GM18526 (cell line): Measurements from ENCODE around the gene TPM3.
A peak's percentile ranks its signal among the peaks of the same experiment; 100 is the strongest.

ENCODE experiments used
- POLR2A ChIP-seq: IDR thresholded peaks from 3 replicates; pipeline ENCODE4 v1.6.1; 2011; ENCODE audit not compliant: insufficient read length; ENCODE audit errors: extremely low read depth

The TPM3 gene

DNA sequence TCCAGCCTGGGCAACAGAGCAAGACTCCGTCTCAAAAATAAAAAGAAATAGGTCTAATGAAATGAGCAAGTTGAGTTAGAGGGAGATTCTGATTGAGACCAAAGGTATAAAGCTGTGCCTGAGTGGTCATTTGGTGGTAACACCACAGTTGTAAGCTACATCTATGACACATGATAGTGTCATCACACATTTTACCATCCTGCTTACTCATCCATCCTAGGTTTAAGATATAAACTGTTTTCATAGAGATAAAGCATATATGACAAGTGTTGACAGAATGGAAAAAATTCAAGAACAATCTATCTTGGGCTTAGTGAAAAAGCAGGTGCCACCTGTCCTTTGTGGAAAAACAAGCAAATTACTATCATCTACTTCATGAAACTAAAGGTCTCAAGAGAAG, 21.4 kb upstream of the TPM3 start:
- TF ChIP-seq POLR2A, result no peak

DNA sequence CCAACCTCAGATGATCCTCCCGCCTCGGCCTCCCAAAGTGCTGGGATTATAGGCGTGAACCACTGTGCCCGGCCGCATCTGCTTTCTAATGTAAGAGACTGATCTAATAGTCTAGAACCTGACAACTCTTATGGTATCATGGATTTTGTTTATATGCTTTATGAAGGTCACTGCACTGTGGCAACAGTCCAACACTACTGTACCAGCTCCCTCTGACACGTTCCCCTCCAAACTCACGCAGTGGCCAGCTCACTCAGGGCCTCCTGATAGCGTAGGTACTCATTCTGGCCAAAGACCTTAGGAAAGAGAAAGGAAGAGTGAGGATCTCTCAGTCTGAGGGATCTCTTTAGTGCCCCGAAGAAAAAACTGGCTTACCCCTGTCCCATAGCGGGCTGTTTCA, 20.2 kb upstream of the TPM3 start:
- no peak for TF ChIP-seq POLR2A

DNA sequence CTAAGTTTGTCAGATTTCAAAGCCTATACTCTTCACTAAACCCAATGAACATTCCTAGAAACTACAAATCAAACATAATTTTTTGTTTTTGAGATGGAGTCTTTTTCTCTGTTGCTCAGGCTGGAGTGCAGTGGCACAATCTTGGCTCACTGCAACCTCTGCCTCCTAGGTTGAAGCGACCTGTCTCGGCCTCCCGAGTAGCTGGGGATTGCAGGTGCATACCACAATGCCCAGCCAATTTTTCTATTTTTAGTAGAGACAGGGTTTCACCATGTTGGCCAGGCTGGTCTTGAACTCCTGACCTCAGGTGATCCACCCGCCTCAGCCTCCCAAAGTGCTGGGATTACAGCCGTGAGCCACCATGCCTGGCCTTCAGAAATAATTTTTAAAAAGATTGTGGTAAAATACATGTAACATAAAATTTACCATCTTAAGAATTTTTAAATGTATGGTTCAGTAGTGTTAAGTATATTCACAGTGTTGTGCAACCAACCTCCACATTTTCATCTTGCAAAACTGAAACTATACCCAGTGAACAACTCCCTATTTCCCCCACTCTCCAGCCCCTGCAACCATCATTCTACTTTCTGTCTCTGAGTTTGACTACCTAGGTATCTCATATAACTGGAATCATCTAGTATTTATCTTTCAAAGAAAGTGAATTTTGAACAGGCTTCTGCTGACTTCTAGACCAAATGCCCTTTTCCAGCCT, 16.9 kb upstream of the TPM3 start:
- no peak for TF ChIP-seq POLR2A

DNA sequence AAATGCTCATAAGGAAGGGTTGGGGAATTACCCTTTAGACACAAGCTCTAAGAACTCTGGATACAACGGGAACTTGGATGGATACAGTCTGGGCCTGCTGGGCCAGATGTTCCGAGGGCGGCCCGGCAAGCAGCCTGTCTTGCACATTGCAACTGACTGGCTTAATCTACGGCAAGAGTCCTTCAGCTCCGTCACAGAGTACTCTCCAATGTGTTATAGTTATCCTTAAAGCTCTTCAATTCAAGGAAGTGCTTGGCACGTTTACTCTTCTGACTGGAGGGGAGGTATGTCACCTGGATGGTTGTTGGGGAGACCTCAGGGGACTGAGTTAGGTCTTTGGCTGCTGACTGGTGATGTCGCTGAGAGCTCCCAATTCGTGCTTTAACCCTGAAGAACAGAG, 15.4 kb upstream of the TPM3 start:
- TF ChIP-seq POLR2A, result no peak

DNA sequence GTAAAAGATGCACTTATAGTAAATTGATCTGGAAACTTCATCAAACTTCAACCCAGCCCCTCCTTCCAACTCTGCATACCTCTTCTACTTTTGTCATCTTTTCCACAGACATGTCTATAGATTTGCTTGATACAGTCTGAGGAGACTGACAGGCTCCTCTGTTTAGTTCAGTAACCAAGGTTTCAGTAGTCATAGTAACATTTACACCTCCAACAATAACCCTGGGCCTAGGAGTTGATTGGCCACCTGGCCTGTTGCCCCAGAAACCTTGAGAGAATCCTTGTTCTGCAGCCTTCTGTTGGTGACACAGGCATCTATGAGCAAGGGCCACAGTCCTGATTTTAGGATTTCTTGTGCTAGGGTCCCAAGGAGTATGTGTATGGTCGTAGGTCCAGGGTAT, 14.3 kb upstream of the TPM3 start, which contains the start of gene CFAP141:
Gene CFAP141 (minus strand): TSS at position 138 of the 400 bp plus-strand sequence. CDS start 26 bp downstream, at position 112.
- no peak for TF ChIP-seq POLR2A

DNA sequence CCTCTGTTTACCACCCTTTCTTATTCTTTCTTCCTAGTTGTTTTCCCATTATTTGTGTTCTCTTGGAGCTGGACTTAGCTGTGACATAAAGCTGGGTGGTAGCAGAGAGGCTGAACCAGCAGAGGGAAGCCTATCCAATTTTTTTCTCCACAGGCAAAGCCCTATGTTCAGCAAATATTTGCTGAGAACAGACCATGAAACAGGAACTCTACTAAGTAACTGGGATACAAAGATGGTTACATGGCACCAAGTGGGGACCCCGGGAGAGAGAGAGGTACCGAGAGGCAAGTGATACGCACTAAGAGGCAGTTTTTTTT, 7.6 kb upstream of the TPM3 start:
- no peak for TF ChIP-seq POLR2A

DNA sequence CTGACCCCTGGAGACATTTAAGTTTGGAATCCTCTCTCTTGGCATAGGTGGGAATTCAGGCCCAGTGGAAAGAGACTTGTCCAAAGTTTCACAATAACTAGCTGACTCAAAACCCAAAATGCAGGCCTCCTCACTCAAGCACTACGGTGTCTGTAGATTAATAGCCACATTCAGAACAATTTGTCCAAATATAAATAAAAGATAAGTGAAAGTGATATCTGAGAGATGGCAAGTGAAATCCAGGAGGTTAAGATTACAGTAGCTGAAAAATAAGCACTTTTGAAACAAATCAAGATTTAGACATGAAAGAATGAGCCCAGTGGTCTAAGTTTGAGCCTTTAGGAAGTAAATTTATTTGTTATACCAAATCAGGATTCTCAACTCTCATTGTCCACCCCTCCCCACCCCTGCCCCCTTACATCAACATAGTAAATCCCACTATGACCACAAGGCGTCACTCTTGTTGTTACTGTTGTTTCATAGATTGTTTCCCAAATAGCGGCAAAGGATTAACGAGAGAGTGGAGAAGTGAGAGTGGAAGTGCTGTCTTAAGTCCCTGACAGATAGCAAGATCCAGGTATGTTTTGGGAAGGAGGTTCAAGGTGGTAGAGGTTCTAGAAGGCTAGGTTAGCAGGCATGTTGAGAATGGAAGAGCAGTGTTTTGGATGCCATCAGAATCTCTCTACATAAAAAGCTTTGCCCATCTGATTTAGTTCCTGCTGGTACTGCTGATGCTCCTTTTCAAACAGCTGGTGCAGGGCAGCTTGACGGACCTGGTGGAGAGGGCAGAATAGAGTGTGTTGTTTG, 7.1 kb upstream of the TPM3 start:
- TF ChIP-seq POLR2A, result no peak

DNA sequence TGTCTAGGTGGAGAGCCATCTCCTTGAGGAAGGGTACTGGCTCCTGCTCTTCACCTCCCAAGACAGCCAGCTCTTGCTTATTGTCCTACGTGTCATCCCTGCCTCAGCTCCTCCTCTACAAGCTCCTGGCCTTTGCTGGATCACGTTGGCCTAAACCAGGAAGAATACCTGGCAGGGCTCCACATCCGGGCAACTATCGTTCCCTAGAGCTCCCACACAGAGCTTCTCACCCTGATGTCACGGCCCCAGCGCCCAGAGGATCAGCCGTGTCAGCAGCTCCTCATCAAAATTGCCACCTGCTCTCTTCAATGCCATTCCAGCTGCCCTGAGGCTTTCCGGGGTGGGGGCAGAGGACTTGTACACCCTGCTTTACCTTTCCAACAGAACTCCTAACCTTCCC, 1.9 kb upstream of the TPM3 start:
- no peak for TF ChIP-seq POLR2A

DNA sequence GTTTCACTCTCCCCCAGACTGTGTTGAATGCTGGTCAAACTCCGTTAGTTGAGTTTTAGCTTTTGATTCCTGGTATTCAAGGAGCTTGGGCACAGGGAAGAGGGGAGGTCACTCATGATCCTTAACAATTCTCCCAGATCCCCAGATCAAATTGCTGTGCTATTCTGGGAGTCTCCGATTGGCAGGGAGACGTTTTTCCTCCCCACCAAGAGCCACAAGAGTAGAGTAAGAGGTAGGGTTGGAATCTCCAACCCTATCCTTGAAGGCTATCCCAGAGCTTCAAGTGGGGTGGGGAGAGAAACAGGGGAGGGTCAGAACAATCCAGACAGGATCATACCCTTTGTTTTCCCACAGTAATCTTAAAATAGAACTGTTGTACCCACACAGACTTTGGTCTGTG, 576 bp upstream of the TPM3 start:
- no peak for TF ChIP-seq POLR2A

DNA sequence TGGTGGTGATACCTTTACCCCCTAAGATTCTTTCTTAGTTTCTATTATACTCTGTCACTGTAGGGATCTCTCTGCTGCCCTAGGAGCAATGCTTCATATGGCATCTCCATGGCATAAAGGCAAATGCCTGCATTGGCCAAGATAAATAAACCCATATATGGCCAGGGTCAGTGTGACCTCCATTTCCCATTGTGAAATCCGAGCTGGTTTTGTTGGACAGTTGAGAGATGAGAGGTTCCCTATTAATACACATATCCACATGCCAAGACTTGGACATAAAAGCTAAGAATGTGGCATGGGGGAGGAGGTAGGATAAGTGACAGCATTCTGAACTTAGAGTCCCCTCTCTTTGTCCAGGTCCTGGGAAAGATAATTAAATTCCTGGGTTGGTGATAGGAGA, 1.4 kb downstream of the TPM3 start:
- TF ChIP-seq POLR2A, result no peak

DNA sequence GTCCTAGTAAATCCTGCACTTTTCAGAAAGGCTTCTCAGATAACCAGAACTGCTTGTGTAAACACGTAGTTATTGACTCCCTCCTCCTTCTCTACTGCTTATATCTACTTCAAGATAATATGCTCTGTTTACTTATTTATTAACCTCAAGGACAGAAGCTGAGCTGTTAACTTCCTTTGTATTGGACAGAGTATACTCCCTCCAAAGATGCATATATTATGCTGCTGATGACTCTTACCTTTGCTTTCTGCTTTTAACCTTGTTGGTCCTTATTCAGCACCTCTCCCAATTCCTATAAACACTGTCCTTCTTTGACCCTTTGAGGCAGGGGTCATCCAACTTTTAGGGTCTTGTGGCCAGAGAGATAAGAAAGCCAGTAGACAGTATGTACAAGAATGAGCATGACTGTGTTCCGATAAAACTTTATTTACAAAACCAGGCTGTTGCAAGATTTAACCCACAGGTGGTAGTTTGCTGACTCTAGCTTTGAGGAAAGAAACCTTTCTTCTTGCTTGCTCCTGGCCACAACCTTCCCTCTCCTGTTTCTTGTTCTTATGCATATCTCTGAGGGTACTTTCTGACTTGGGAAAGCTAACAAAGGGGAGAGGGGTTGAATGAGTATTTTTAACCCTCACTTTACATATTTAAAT, 4.9 kb downstream of the TPM3 start:
- no peak for TF ChIP-seq POLR2A

DNA sequence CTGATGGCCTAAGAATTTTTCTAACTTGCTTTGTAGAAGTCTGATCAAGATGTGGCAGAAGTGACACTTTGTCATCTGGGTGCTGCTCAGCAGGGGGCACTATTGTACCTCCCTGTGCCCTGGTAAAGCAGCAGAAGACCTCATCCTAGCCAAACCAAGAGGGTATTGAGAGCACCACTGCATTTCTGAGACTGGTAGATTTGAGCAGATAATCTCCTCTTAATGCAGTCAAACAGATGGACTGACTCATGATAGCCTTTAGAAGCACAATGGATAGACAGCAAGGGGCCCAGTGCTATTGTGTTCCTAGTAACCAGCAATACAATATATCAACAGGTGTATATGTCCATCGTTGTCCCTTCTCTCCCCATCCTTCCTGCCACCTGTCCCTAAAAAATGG, 5.7 kb downstream of the TPM3 start:
- no peak for TF ChIP-seq POLR2A

DNA sequence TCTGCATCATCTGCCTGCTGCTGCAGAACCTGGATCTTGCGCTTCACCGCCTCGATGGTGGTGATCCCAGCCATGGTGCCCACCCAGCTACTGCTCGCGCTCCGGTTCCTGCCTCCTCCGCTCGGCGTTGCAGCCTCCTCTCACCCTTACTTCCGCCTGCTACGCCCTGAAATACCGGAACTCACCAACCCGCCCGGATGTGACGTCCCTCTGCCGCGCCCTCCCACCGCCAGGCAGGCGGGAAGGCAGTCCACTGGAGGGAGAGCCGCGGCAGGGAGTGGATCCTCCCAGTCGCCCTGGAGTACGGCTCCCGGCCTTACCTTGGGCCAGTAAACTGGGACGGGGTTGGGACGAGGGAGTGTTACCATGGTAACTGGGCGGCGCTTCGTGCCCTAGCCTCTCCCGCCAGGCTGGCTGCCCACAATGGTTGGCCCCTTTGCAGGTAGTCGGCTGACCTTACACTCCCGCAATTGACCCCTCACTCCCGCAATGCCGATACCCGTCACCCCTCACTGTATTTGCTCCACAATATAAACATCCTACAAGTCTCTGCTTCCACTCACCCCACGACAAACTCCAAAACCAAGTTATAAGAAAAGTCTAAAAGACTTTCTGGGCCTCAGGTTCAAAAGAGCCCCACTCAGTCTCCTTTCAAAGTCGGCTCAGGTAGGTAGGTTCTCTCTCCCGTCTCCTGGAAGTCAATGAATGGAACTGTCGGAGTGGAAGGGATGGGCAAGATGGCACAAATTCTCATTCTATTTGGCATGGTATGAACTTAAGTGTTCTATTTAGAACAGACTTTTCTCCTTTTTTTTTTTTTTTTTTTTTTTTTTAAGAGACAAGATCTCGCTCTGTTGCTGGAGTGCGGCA, 8.6 kb downstream of the TPM3 start:
- peak; percentile 97 for TF ChIP-seq POLR2A

DNA sequence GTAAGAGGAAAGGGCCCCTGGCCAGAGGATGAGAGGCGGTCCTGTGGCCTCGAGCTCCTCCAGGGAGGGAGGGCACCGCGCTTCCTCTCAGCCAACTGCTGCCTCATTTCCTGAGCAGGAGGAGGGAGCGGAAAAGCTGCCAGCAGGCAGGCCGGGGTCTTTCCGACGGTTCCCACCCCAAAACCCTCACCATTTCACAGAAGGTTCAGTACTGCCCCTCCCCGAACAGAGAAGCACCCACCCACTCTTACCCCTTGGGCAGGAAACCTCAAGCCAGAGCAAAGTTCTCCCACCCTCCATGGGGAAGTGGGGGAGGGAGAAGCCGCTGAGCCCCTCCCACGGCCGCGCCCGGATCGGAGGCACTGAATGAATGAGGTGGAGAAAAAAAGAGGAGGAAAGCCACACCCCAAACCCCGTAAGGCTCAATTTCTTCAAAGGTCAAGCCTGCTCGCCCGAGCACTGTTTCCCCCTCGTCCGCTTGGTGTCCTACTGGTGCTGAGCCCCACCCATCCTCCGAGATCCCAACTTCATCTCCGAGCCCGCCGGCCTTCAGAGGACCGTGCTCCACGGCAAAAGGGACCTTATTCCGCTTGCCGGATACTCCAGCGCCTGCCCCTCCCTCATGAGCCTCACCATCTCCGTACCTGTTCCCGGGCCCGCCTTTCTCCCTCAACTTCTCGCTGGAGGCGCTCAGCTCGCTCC, 9.4 kb downstream of the TPM3 start:
- peak; percentile 50 for TF ChIP-seq POLR2A

DNA sequence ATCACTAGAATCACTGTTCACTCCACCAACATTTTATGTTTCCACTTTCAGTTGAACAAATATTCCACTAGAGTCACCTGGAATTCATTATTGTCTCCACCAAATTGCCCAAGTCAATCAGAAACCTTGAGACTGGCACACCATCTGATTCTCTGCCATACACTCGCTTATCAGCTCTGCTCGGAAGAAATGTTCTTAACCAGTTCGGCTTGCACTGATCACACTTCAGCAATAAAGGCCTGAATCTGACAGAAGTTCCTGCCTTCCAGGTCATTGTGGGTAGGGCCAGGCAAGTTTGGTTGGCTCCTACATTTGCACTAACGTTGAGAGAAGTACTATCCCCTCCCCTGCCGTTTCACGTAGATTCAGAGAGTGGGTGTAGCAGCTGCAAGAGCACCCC, 10.0 kb downstream of the TPM3 start:
- no peak for TF ChIP-seq POLR2A
